ENCODE results near the gene GADD45B. TPM values are rescaled to one million over a fixed set of nuclear protein-coding genes. Genes with fewer than 3 reads are reported as not detected.

GADD45B gene
- total RNA-seq, 2 experiments from 2014 or later = 107 to 112 TPM

DNA sequence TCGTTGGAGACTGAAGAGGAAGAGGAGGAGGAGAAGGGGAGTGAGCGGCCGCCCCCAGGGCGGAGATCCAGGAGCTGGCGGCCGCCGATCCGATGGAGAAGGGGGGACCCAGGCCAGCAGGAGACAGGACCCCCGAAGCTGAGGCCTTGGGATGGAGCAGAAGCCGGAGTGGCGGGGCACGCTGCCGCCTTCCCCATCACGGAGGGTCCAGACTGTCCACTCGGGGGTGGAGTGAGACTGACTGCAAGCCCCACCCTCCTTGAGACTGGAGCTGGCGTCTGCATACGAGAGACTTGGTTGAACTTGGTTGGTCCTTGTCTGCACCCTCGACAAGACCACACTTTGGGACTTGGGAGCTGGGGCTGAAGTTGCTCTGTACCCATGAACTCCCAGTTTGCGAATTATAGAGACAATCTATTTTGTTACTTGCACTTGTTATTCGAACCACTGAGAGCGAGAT lies 1.8 kb downstream of the GADD45B start:
- peak overlapping the region; percentile 97 for H3K27ac Mint-ChIP-seq
- H3K4me3 Mint-ChIP-seq = peak overlapping the region; percentile 99

DNA sequence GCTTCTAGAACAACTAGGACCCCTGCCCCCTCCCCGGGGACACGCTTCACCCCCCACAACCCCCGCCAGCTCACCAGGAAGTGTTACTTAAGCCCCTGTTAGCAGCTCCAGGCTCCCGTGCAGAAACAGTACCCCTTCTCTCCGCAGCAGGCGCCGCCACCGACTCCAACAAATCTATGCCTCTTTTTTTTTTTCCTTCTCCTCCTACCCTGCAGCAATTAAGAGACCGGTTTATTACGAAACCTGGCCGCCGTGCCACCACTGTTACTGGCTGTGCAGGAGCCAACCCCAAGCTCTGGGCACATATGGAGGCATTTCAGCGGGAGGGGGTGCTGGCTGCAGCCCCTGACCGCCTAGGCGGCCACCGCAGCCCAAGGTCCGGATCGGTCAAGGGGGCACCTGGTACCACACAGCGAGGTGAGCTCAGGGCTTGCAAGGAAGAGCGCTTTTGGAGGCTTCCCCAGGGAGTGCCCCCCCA lies 2.4 kb downstream of the GADD45B start:
- Mint-ChIP-seq H3K4me1 (ENCODE audit: low read depth) (peaks cover 22% of the 10 kb centered on the region), H3K27ac (peak overlapping the region; percentile 97), H3K36me3 (ENCODE audit: low read depth) (peaks cover 28% of the 10 kb centered on the region), H3K27me3 (ENCODE audit: low read depth) (no peaks in the 10 kb centered on the region), H3K9me3 (peaks cover 14% of the 10 kb centered on the region), H3K4me3 (peak overlapping the region; percentile 99)
- DNase-seq = peak; percentile 76
- CTCF ChIA-PET = interaction anchor here (0.6 to 4.2 kb wide), 8 partner anchors 34 to 205 kb away, joined by 3 to 66 read pairs (median 4); no protein-coding TSS in a partner anchor
- intact Hi-C loops (cut with micrococcal nuclease) = loop anchor here (1.0 to 10.0 kb wide), 2 partner anchors 29 to 306 kb away; partner anchors contain the start of genes SGTA and THOP1

More for the DNA sequence above, 1.8 kb downstream of the GADD45B start:
- Mint-ChIP-seq H3K36me3 (ENCODE audit: low read depth) (peaks cover 28% of the 10 kb centered on the region), H3K4me1 (ENCODE audit: low read depth) (peaks cover 22% of the 10 kb centered on the region), H3K27me3 (ENCODE audit: low read depth) (no peaks in the 10 kb centered on the region), H3K9me3 (peaks cover 9% of the 10 kb centered on the region)
- CTCF ChIA-PET = interaction anchor here (0.6 to 4.2 kb wide), 10 partner anchors 11 to 206 kb away, joined by 3 to 66 read pairs (median 4); no protein-coding TSS in a partner anchor
- peak; percentile 44 for DNase-seq
- intact Hi-C loops (cut with micrococcal nuclease) = loop anchor here (1.0 to 10.0 kb wide), 3 partner anchors 21 to 307 kb away; partner anchors contain the start of genes LMNB2, SGTA and THOP1

DNA sequence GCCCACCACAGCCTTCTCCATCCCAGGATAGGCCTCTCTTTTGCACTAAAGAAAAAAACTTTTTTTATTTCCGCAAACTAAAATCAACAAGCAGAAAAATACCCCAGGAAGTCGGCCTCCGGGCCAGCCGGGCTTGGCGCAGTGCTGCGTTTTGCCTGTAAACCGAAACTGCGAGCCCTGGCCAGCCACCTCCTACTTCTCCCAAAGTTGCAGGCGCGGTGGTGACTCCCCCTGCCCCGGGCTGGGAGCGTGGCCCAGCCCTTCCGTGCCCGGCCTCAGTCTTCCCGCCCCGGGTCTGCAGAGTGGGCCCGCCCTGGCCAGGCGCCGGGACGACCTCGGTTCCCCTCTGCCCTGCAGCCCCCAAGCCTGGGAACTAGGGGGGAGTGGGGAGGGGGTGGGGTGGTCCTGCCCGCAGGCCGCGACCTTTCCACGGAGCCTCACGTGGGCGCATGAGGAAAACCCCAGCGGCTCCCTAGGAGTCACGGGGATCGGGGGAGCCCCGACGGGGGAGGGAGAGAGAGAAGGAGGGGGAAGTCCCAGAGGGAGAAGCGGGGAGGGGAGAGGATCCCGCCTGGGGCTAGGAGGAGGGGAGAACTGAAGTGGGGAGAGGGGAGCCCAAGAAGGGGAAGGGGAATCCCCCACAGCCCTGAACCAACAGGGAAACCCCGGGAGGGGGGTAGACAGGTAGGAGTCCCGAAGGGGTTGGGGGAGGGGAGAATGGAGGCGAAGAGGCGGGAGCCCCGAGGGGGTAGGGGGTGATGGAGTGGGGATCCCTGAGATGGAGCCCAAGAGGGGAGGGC lies 3.0 kb downstream of the GADD45B start:
- Mint-ChIP-seq H3K27me3 (ENCODE audit: low read depth) (no peaks in the 10 kb centered on the region), H3K4me3 (peak overlapping the region; percentile 99), H3K36me3 (ENCODE audit: low read depth) (peaks cover 31% of the 10 kb centered on the region), H3K27ac (peak overlapping the region; percentile 97), H3K4me1 (ENCODE audit: low read depth) (peaks cover 22% of the 10 kb centered on the region), H3K9me3 (peaks cover 17% of the 10 kb centered on the region)
- peak; percentile 85 for DNase-seq
- CTCF ChIA-PET = interaction anchor here (0.7 to 4.2 kb wide), 6 partner anchors 101 to 158 kb away, joined by 3 to 66 read pairs (median 8); no protein-coding TSS in a partner anchor
- intact Hi-C loops (cut with micrococcal nuclease) = loop anchor here (1.0 to 10.0 kb wide), 2 partner anchors 28 to 306 kb away; partner anchors contain the start of genes SGTA and THOP1

DNA sequence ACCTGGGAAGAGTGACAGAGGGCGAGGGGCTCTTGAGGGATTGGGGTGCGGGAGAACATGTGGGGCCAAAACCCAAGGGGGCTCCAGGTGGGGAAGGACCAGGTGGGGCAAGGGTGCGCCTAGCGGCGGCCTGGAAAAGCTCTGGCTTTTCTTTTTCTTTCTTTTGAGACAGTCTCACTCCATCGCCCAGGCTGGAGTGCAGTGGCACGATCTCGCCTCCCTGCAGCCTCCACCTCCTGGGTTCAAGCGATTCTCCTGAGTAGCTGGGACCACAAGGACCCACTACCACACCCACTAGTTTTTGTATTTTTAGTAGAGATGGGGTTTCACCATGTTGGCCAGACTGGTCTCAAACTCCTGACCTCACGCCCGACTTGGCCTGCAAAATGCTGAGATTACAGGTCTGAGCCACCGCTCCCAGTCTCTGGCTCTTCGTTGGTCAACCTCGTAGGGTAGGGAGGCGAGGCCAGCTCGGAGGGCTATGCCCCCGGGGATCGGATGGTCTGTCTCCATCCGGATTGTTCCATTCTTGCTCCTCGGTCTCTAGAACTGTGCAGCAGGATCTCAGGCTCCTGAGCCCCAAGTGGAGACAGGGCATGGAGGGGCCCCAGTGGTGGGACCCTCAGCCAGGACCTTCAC lies 3.7 kb downstream of the GADD45B start:
- peak overlapping the region; percentile 99 for H3K4me3 Mint-ChIP-seq
- DNase-seq = no peak

DNA sequence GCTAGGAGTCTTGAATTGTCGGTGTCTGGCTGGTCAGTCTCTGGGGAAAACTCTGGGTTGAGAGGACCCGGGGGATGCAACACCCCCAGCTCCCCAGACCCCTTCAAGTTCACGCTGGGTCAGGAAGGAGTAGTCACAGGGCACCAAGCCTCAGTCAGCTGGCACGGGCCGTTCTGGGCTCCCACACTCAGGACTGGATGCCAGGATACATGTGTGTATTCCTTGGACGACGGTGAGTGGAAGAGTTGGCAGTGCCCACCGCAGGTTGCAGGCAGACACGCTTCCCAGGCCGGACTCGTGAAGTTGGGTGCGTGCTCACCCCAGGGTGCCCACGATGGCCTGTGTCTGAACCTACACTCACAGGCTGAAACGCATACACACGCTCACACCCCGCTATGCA lies 5.5 kb downstream of the GADD45B start:
- intact Hi-C loops (cut with micrococcal nuclease) = no loop called here
- Mint-ChIP-seq H3K36me3 (ENCODE audit: low read depth) (peaks cover 26% of the 10 kb centered on the region), H3K4me1 (ENCODE audit: low read depth) (peaks cover 20% of the 10 kb centered on the region), H3K4me3 (no peak overlapping the region), H3K27me3 (ENCODE audit: low read depth) (peaks cover 2% of the 10 kb centered on the region), H3K9me3 (peaks cover 20% of the 10 kb centered on the region), H3K27ac (no peak overlapping the region)
- DNase-seq = no peak
- CTCF ChIA-PET = interaction anchor here (1.1 kb wide), 1 partner anchor 98 kb away, joined by 3 read pairs; no protein-coding TSS in a partner anchor

More for the DNA sequence above, 3.7 kb downstream of the GADD45B start:
- Mint-ChIP-seq H3K4me1 (ENCODE audit: low read depth) (peaks cover 22% of the 10 kb centered on the region), H3K9me3 (peaks cover 20% of the 10 kb centered on the region), H3K36me3 (ENCODE audit: low read depth) (peaks cover 32% of the 10 kb centered on the region), H3K27me3 (ENCODE audit: low read depth) (no peaks in the 10 kb centered on the region), H3K27ac (peak overlapping the region; percentile 56)
- CTCF ChIA-PET = interaction anchor here (0.7 to 1.9 kb wide), 2 partner anchors 100 to 131 kb away, joined by 3 to 8 read pairs; no protein-coding TSS in a partner anchor
- intact Hi-C loops (cut with micrococcal nuclease) = loop anchor here (10.0 kb wide), 1 partner anchor 305 kb away; the partner anchor contains the start of genes SGTA and THOP1

DNA sequence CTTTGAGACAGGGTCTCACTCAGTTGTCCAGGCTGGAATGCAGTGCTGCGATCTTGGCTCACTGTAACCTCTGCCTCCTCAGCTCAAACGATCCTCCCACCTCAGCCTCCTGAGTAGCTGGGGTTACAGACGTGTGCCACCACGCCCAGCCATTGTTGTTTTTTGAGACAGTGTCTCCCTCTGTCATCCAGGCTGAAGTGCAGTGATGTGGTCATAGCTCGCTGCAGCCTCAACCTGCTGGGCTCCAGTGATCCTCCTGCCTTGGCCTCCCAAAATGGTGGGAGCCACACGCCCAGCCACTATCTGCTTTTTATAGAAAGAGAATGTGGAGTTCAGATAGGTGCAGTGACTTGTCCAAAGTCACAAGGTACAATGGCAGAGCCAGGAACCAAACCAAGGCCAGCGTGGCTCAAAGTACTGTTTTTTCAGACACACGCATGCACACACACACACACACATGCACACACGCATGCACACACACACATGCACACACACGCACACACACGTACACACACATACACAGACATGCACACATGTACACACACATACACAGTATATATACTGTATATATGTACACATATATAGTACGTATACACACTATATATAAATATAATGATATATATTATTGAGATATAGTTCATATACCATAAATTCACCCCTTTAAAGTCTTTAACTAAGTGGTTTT lies 6.6 kb downstream of the GADD45B start:
- H3K4me1 Mint-ChIP-seq (ENCODE audit: low read depth) = peaks cover 20% of the 10 kb centered on the region
- H3K27me3 Mint-ChIP-seq (ENCODE audit: low read depth) = peaks cover 2% of the 10 kb centered on the region
- no peak overlapping the region for H3K27ac Mint-ChIP-seq
- H3K9me3 Mint-ChIP-seq = peaks cover 20% of the 10 kb centered on the region
- H3K36me3 Mint-ChIP-seq (ENCODE audit: low read depth) = peaks cover 15% of the 10 kb centered on the region
- DNase-seq = no peak
- H3K4me3 Mint-ChIP-seq = no peak overlapping the region
- CTCF ChIA-PET = interaction anchor here (1.1 kb wide), 1 partner anchor 97 kb away, joined by 3 read pairs; no protein-coding TSS in a partner anchor
- intact Hi-C loops (cut with micrococcal nuclease) = no loop called here

DNA sequence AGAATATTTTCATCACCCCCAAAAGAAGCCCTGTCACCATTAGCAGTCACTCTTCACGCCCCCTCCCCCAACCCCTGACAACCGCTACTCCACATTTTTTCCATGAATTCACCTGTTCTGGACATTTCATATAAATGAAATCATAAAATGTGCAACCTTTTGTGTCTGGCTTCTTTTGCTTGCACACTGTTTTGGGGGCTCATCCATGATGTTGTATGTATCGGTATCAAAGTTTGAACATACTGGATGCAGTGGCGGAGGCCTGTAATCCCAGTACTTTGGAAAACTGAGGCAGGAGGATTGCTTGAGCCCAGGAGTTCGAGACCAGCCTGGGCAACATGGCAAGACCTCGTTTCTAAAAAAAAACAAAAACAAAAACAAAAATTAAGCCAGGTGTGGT lies 7.2 kb downstream of the GADD45B start:
- CTCF ChIA-PET = no interaction called here
- H3K9me3 Mint-ChIP-seq = peaks cover 20% of the 10 kb centered on the region
- H3K36me3 Mint-ChIP-seq (ENCODE audit: low read depth) = peaks cover 9% of the 10 kb centered on the region
- peaks cover 21% of the 10 kb centered on the region for H3K4me1 Mint-ChIP-seq (ENCODE audit: low read depth)
- no peak overlapping the region for H3K4me3 Mint-ChIP-seq
- intact Hi-C loops (cut with micrococcal nuclease) = no loop called here
- H3K27ac Mint-ChIP-seq = no peak overlapping the region
- peaks cover 6% of the 10 kb centered on the region for H3K27me3 Mint-ChIP-seq (ENCODE audit: low read depth)
- DNase-seq = no peak

DNA sequence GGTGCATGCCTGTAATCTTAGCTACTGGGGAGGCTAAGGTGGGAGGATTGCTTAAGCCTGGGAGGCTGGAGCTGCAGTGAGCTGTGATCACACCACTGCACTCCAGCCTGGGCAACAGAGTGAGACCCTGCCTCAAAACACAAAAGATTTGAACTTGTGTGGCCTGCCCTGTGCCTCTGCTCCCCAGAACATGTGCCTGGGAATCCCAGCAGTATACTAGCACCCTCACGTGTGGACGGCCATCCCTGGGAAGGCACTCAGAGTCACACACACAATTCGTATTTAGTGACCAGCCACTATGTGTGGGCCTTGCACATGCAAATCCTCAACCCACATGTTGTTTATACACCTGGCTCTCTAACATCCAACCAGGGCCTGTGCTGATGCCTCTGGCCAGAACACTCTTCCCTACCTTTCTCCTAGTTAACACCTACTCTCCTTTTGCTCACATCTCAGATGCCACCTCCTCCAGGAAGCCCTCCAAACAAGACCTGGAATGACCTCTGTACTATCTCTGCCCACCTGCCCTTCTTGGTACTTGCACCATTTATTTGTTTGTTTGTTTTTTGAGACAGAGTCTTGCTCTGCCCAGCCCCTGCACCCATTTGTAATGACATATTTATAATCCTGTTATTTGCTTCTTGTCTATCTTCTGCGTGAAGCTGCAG lies 7.7 kb downstream of the GADD45B start:
- Mint-ChIP-seq H3K36me3 (ENCODE audit: low read depth) (peaks cover 4% of the 10 kb centered on the region), H3K27me3 (ENCODE audit: low read depth) (peaks cover 10% of the 10 kb centered on the region), H3K27ac (no peak overlapping the region), H3K9me3 (peaks cover 20% of the 10 kb centered on the region), H3K4me1 (ENCODE audit: low read depth) (peaks cover 18% of the 10 kb centered on the region), H3K4me3 (no peak overlapping the region)
- CTCF ChIA-PET = no interaction called here
- intact Hi-C loops (cut with micrococcal nuclease) = no loop called here
- DNase-seq = no peak

DNA sequence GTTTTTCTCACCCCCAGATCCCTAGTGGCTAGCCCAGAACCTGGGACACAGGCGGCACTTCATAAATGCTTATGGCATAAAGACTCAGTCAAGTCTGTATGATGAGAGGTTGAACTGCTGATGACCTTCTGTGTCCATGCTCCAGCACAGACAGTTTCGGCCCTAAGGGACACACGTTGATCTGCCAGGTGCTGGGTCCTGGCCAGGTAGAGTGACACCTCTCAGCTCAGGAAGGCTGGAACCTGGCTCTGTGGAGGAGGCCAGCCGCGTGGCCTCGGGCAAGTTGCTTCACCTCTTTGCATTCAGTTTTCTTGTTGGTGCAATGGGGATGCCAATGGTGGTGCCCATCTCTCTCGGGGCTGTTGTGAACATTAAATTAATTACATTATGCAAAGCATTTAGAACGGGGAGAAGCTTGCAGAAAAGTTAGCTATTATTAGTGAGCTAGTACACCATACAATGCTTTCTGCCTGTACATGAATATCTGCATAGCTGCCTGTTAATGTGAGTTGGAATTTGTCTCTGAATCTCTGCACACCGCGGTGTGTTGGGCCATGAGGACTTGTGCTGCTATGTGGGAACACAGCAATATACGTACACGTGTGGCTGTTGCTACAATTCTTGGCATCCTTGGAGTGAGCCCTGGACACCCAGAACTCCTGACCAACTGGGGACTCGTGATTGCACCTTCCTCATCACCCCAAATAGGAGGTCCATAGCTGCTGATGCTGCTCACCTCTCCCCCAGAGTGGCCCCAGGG lies 8.4 kb downstream of the GADD45B start:
- H3K36me3 Mint-ChIP-seq (ENCODE audit: low read depth) = peaks cover 3% of the 10 kb centered on the region
- intact Hi-C loops (cut with micrococcal nuclease) = no loop called here
- no peak overlapping the region for H3K4me3 Mint-ChIP-seq
- CTCF ChIA-PET = no interaction called here
- peaks cover 12% of the 10 kb centered on the region for H3K27me3 Mint-ChIP-seq (ENCODE audit: low read depth)
- no peak overlapping the region for H3K27ac Mint-ChIP-seq
- H3K9me3 Mint-ChIP-seq = peaks cover 20% of the 10 kb centered on the region
- no peak for DNase-seq
- H3K4me1 Mint-ChIP-seq (ENCODE audit: low read depth) = peaks cover 15% of the 10 kb centered on the region

DNA sequence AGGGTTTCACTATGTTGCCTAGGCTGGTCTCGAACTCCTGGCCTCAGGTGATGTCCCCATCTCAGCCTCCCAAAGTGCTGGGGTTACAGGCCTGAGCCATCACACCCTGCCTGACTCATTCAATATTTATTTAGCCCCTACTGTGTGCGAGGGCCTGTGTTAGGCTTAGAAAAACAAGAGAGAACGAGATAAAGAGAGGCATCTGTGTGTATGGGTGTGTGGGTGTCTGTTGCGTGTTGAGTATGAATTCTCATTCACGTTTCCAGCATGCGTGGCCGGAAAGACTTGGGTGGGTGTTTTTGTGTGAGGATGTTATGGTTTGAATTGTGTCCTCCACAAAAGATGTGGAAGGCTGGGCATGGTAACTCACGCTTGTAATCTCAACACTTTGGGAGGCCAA lies 9.5 kb downstream of the GADD45B start:
- Mint-ChIP-seq H3K4me3 (no peak overlapping the region), H3K9me3 (peaks cover 20% of the 10 kb centered on the region), H3K27me3 (ENCODE audit: low read depth) (peaks cover 20% of the 10 kb centered on the region), H3K4me1 (ENCODE audit: low read depth) (peaks cover 14% of the 10 kb centered on the region), H3K36me3 (ENCODE audit: low read depth) (peaks cover 3% of the 10 kb centered on the region), H3K27ac (no peak overlapping the region)
- no peak for DNase-seq
- CTCF ChIA-PET = no interaction called here
- intact Hi-C loops (cut with micrococcal nuclease) = no loop called here

DNA sequence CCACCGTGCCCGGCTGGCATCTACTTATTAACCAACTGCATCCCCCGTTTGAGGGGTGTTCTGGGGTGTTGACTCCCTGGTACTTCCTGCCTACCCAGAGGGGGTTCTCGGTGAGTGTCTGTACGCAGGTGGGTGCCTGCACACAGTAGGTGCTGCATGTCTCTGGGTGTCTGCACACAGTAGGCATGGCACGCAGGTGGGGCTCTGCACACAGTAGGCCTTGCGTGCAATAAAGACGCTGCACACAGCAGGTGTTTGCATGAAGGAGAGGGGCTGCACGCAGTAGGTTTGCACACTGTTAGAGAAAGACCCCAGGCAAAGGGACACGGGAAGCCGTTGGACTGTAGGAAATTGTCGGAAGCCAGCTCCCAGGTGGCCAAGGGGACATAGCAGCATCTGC lies 11.2 kb downstream of the GADD45B start:
- peaks cover 14% of the 10 kb centered on the region for H3K4me1 Mint-ChIP-seq (ENCODE audit: low read depth)
- intact Hi-C loops (cut with micrococcal nuclease) = no loop called here
- DNase-seq = no peak
- H3K27me3 Mint-ChIP-seq (ENCODE audit: low read depth) = peaks cover 35% of the 10 kb centered on the region
- peaks cover 16% of the 10 kb centered on the region for H3K9me3 Mint-ChIP-seq
- CTCF ChIA-PET = no interaction called here
- H3K4me3 Mint-ChIP-seq = no peak overlapping the region
- peaks cover 3% of the 10 kb centered on the region for H3K36me3 Mint-ChIP-seq (ENCODE audit: low read depth)
- no peak overlapping the region for H3K27ac Mint-ChIP-seq
